Progenitor cell of endocrine pancreas (in vitro differentiated cells): ENCODE data around the gene NR1H4. TPM values are rescaled to one million over a fixed set of nuclear protein-coding genes. Genes with fewer than 3 reads are reported as not detected.

ENCODE experiments used
- DNase-seq: peaks from one replicate; pipeline ENCODE4 v3.0.0; 2021; ENCODE audit warnings: low spot score; ENCODE audit not compliant: unreplicated experiment
- H3K27ac Mint-ChIP-seq: 2 replicates; pipeline ENCODE4 v1.8.0; 2021; ENCODE audit warnings: mild to moderate bottlenecking, moderate library complexity, mixed read lengths
- H3K27me3 Mint-ChIP-seq: 2 replicates; pipeline ENCODE4 v1.8.0; 2021; ENCODE audit warnings: mixed read lengths
- H3K36me3 Mint-ChIP-seq: 2 replicates; pipeline ENCODE4 v1.8.0; 2022; ENCODE audit warnings: mixed read lengths; ENCODE audit not compliant: insufficient read depth
- H3K4me1 Mint-ChIP-seq: 2 replicates; pipeline ENCODE4 v1.8.0; 2021; ENCODE audit warnings: low read depth, mixed read lengths
- H3K4me3 Mint-ChIP-seq: 2 replicates; pipeline ENCODE4 v1.8.0; 2021; ENCODE audit warnings: low read depth, mild to moderate bottlenecking, moderate library complexity, mixed read lengths
- H3K9me3 Mint-ChIP-seq: 2 replicates; pipeline ENCODE4 v1.8.0; 2021; ENCODE audit warnings: low read depth, mixed read lengths
- total RNA-seq: library from RNA; stranded (reverse); gene quantifications from 2 replicates; pipeline ENCODE4 v1.2.1, GENCODE V29; 2021
- TF ChIP-seq, protein P1 (sequence below): fragments of 200-600 bp; sonication (generic); IDR thresholded peaks from one replicate; pipeline ENCODE4 v1.5.0; 2021; ENCODE audit warnings: antibody characterized with exemption, mild to moderate bottlenecking; ENCODE audit not compliant: unreplicated experiment

NR1H4 gene
- total RNA-seq, 1 donor from 2014 or later = not detected

DNA sequence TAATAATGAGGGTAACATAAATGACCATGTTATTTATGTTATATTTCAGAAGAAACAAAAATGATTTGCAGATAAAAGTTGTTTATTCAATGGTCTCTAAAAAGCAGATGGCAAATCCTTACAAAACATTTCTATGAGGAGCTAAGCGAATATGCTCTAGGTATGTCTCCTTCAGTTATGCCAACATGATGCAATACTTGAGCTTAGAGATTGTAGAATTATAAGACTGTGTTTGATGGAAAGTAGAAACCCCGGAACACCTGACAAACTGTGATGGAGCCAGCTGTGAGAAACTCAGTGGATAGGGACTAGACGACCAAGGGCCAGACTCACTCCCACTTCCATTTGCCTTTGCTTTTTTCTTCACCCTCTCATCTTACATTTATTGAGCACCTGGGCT is 17.8 kb upstream of the NR1H4 start:
- Mint-ChIP-seq H3K4me1 (no peaks in the 10 kb centered on the region), H3K4me3 (no peak overlapping the region), H3K36me3 (no peaks in the 10 kb centered on the region), H3K27me3 (no peaks in the 10 kb centered on the region), H3K9me3 (no peaks in the 10 kb centered on the region), H3K27ac (no peak overlapping the region)
- TF ChIP-seq, protein P1, sequence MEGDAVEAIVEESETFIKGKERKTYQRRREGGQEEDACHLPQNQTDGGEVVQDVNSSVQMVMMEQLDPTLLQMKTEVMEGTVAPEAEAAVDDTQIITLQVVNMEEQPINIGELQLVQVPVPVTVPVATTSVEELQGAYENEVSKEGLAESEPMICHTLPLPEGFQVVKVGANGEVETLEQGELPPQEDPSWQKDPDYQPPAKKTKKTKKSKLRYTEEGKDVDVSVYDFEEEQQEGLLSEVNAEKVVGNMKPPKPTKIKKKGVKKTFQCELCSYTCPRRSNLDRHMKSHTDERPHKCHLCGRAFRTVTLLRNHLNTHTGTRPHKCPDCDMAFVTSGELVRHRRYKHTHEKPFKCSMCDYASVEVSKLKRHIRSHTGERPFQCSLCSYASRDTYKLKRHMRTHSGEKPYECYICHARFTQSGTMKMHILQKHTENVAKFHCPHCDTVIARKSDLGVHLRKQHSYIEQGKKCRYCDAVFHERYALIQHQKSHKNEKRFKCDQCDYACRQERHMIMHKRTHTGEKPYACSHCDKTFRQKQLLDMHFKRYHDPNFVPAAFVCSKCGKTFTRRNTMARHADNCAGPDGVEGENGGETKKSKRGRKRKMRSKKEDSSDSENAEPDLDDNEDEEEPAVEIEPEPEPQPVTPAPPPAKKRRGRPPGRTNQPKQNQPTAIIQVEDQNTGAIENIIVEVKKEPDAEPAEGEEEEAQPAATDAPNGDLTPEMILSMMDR = no peak
- no peak for DNase-seq

DNA sequence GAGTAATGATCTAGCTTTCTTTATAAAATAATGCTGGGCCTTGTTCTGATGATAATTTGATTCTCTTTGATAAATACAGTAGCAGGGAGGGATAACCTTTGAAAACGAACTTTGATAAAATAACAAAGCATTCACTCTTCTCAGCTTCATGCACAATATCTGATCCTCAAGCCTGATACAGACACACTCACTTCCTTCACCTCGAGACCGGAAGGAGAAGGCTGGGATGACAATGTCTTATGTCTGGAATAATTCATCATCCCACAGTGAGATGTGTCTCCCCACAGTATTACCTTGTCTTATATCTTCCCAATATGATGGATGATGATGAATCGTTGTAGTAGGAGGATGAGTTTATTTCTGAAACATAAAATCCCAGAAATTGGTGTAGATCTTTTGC is 15.5 kb upstream of the NR1H4 start:
- no peaks in the 10 kb centered on the region for H3K27me3 Mint-ChIP-seq
- H3K4me3 Mint-ChIP-seq = no peak overlapping the region
- TF ChIP-seq, protein P1 = no peak
- H3K4me1 Mint-ChIP-seq = peaks cover 3% of the 10 kb centered on the region
- no peaks in the 10 kb centered on the region for H3K36me3 Mint-ChIP-seq
- no peaks in the 10 kb centered on the region for H3K9me3 Mint-ChIP-seq
- no peak for DNase-seq
- H3K27ac Mint-ChIP-seq = no peak overlapping the region

- Mint-ChIP-seq H3K27me3 (no peaks in the 10 kb centered on the region), H3K27ac (no peak overlapping the region), H3K4me1 (peaks cover 15% of the 10 kb centered on the region), H3K36me3 (no peaks in the 10 kb centered on the region), H3K4me3 (no peak overlapping the region), H3K9me3 (no peaks in the 10 kb centered on the region)
- no peak for DNase-seq
- TF ChIP-seq, protein P1 = no peak
These were observed 13.0 kb upstream of the NR1H4 start for GRCh38 chr12:100460702-100461101.

DNA sequence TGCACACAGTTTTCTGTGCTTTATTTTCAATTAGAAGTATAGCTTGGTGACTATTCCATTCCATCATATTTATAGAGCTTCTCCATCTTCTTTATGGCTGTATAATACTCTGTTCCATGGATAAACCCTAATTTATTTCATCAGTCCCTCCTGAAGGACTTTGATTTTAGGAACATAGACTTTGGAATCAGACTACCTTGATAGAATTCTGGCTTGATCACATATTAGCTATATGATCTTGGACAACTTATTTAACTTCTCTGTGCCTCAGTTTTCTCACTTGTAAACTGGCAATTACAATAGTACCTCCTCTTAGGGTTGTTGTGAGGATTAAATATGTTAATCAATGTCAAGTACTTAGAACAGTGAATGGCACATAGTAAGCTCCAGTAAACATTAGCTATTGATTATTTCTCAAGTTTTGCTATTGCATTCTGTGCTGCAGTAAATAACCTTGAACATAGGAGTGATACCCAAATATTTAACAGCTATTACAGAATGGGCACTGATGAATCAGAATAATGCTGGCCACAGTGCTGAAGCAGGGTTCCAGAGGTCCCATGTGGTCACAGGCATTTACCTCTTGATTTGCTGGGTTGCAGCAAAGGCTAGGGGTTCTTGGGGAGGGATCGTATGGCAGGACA is 12.2 kb upstream of the NR1H4 start:
- H3K4me3 Mint-ChIP-seq = no peak overlapping the region
- TF ChIP-seq, protein P1 = no peak
- DNase-seq = no peak
- H3K27ac Mint-ChIP-seq = no peak overlapping the region
- H3K4me1 Mint-ChIP-seq = peaks cover 15% of the 10 kb centered on the region
- H3K27me3 Mint-ChIP-seq = no peaks in the 10 kb centered on the region
- no peaks in the 10 kb centered on the region for H3K36me3 Mint-ChIP-seq
- no peaks in the 10 kb centered on the region for H3K9me3 Mint-ChIP-seq

GRCh38 chr12:100463661-100464060 is 10.0 kb upstream of the NR1H4 start:
- no peaks in the 10 kb centered on the region for H3K27me3 Mint-ChIP-seq
- no peak for DNase-seq
- H3K4me1 Mint-ChIP-seq = peaks cover 15% of the 10 kb centered on the region
- no peaks in the 10 kb centered on the region for H3K36me3 Mint-ChIP-seq
- no peaks in the 10 kb centered on the region for H3K9me3 Mint-ChIP-seq
- H3K4me3 Mint-ChIP-seq = no peak overlapping the region
- H3K27ac Mint-ChIP-seq = no peak overlapping the region
- TF ChIP-seq, protein P1 = no peak
